ENCODE results near the gene DNER.
A peak's percentile ranks its signal among the peaks of the same experiment; 100 is the strongest.
"Not testable (repeated sequence)": the region's sequence is repeated elsewhere in the genome, so short reads cannot be mapped to it uniquely, and the experiment has no call there.

Gene DNER, protein sequence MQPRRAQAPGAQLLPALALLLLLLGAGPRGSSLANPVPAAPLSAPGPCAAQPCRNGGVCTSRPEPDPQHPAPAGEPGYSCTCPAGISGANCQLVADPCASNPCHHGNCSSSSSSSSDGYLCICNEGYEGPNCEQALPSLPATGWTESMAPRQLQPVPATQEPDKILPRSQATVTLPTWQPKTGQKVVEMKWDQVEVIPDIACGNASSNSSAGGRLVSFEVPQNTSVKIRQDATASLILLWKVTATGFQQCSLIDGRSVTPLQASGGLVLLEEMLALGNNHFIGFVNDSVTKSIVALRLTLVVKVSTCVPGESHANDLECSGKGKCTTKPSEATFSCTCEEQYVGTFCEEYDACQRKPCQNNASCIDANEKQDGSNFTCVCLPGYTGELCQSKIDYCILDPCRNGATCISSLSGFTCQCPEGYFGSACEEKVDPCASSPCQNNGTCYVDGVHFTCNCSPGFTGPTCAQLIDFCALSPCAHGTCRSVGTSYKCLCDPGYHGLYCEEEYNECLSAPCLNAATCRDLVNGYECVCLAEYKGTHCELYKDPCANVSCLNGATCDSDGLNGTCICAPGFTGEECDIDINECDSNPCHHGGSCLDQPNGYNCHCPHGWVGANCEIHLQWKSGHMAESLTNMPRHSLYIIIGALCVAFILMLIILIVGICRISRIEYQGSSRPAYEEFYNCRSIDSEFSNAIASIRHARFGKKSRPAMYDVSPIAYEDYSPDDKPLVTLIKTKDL

DNA sequence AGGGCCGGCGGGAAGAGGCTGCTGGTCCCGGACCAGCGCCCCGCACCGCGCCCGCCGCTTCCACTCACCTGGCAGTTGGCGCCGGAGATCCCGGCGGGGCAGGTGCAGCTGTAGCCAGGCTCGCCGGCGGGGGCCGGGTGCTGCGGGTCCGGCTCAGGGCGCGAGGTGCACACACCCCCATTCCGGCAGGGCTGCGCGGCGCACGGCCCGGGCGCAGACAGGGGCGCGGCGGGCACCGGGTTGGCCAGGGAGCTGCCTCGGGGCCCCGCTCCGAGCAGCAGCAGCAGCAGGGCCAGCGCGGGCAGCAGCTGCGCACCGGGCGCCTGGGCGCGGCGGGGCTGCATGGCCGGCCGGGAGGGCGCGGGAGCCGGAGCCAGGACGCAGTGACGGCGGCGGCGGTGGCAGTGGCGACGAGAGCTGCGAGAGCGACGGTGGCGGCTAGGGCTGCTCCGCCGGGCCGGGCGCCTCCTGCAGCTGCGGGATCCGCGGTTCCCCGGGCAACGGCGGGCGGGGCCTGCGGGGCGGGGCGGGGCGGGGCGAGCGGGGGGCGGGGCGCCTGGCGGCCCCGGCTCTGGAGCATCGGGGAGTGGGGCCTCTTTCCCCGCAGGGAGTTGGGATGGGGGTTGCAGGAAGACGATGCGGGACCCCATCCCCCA, at the start of gene DNER:
Gene DNER, minus strand, starts transcription at position 476 of the 656 bp plus-strand sequence. Its CDS starts 132 bp downstream, at position 344.
- H3K4me3 ChIP-seq (ENCODE audit: low read length), result peak within 1 kb of the TSS; percentile 38
- TF ChIP-seq, protein P1, sequence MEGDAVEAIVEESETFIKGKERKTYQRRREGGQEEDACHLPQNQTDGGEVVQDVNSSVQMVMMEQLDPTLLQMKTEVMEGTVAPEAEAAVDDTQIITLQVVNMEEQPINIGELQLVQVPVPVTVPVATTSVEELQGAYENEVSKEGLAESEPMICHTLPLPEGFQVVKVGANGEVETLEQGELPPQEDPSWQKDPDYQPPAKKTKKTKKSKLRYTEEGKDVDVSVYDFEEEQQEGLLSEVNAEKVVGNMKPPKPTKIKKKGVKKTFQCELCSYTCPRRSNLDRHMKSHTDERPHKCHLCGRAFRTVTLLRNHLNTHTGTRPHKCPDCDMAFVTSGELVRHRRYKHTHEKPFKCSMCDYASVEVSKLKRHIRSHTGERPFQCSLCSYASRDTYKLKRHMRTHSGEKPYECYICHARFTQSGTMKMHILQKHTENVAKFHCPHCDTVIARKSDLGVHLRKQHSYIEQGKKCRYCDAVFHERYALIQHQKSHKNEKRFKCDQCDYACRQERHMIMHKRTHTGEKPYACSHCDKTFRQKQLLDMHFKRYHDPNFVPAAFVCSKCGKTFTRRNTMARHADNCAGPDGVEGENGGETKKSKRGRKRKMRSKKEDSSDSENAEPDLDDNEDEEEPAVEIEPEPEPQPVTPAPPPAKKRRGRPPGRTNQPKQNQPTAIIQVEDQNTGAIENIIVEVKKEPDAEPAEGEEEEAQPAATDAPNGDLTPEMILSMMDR (conservative IDR thresholded peaks at IDR 0.05; ENCODE audit: low read length), result no peak
- DNase-seq (ENCODE audit: low read depth), result no peak

DNA sequence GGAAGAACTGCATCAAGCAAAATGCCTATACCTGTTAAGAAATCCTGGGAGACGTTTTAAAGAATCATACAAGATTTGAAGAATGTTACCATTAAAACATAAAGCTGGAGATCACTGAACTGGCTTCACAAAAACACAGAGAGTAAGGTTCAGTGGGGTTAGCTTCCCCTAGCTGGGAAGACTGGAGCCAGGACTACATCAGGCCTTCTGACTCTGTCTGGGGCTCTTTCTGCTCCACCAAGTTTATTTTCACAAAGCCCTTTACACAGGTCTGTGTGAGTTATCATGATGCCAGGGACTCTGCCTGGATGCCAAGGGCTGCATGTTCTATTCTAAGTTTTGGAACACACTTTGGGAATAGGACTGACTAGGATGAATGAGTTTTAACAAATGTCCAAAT, 47.3 kb upstream of the DNER start:
- TF ChIP-seq, protein P1 (conservative IDR thresholded peaks at IDR 0.05; ENCODE audit: low read length), result no peak
- no peak for DNase-seq (ENCODE audit: low read depth)
- H3K4me3 ChIP-seq (ENCODE audit: low read length), result no peak overlapping the region

DNA sequence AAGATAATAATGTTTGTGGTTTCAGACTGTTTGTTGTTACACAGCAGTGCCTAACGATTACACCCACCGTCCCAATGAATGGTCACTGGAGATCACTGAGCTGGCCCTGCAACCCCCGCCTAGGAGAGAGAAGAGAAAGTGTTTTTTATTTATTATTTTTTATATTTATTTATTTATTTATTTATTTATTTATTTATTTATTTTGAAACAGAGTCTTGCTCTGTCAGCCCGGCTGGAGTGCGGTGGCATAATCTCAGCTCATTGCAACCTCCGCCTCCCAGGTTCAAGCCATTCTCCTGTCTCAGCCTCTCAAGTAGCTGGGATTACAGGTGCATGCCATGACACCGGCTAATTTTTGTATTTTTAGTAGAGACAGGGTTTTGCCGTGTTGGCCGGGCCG, 43.1 kb upstream of the DNER start:
- not testable (repeated sequence) for H3K4me3 ChIP-seq (ENCODE audit: low read length)

DNA sequence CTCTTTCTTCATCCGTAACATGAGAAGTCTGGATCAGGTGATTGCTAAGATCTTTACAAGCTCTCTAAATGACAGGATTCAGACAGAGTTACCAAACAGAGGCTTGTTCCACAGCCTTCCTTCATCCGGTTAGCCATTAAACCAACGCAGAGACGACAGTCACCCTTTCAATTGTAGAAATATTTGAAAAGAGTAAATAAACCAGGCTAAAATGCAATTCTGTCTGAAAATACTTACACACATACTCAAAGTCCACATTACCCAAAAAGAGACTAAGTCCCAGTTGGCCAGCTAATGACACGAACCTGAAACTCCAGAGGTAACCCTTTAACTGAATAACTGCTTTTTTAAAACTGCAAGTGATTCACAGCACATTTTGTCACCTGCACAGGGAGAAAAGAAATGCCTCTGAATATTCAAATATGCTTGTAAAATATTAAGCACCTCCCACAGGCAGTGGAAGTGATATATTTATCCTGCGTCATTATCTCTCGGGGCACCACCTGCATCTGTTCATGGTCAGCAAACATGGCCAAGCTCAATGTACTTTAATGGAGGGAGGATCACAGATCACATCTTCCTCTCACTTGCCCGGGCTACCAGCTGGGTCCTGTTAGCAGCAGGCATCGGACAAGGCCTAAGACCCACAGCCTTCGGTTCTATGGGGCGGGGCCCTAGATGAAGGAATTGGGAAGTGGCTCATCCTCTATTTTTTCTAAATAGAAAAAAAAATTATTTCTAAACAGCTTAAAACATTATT, 38.8 kb upstream of the DNER start:
- no peak for DNase-seq (ENCODE audit: low read depth)
- no peak overlapping the region for H3K4me3 ChIP-seq (ENCODE audit: low read length)
- TF ChIP-seq, protein P1 (conservative IDR thresholded peaks at IDR 0.05; ENCODE audit: low read length), result no peak

More for the DNA sequence above, 43.1 kb upstream of the DNER start:
- DNase-seq (ENCODE audit: low read depth), result not testable (repeated sequence)

DNA sequence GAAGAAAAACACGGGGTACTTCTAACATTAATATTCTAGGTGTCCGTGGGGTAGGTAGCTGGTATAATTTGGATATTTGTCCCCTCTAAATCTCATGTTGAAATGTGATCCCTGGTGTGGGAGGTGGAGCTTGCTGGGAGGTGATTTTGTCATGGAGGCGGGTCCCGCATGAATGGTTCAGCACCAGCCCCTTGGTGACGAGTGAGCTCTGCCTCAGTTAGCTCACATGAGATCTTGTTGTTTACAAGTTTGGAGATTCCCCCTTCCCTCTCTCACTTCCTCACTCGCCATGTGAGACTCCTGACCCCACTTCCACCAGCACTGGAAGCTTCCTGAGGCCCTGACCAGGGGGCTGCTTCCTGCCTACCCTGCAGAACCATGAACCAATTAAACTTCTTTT, 35.4 kb upstream of the DNER start:
- TF ChIP-seq, protein P1 (conservative IDR thresholded peaks at IDR 0.05; ENCODE audit: low read length), result no peak
- no peak for DNase-seq (ENCODE audit: low read depth)
- H3K4me3 ChIP-seq (ENCODE audit: low read length), result no peak overlapping the region

DNA sequence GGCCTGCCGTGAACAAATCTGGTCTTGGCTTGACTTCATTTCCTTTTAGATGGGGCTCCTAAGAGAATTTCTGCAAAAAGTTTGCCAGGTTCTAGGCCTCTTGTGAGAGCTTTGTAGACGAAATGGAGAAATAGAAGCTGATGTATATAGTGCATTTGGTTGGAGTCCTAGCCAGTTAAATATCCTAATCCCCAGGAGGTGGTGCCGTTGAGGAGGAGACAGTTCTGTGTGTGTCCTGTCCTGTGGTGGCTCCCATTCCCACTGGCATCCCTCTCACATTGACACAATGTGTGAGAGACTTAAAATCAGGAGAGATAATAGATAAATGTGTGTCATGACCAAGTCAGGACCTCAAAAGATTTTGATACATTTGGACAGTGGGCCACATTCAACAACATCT, 34.6 kb upstream of the DNER start:
- no peak for DNase-seq (ENCODE audit: low read depth)
- H3K4me3 ChIP-seq (ENCODE audit: low read length), result no peak overlapping the region
- TF ChIP-seq, protein P1 (conservative IDR thresholded peaks at IDR 0.05; ENCODE audit: low read length), result no peak

DNA sequence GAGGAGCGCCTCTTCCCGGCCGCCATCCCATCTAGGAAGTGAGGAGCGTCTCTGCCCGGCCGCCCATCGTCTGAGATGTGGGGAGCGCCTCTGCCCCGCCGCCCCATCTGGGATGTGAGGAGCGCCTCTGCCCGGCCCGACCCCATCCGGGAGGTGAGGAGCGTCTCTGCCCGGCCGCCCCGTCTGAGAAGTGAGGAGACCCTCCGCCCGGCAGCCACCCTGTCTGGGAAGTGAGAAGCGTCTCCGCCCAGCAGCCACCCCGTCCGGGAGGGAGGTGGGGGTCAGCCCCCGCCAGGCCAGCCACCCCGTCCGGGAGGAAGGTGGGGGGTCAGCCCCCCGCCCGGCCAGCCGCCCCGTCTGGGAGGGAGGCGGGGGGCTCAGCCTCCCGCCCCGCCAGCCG, 28.3 kb upstream of the DNER start:
- not testable (repeated sequence) for H3K4me3 ChIP-seq (ENCODE audit: low read length); DNase-seq (ENCODE audit: low read depth)
